Stimulated activated CD4-positive, alpha-beta T cell treated with anti-CD3 and anti-CD28 coated beads, Interleukin-12 subunit alpha, Interleukin-12 subunit beta, amount 100 ng/mL, for 48 hours (primary cell): ENCODE measurements around the gene ROR1.
"Not testable (repeated sequence)": the region's sequence is repeated elsewhere in the genome, so short reads cannot be mapped to it uniquely, and the experiment has no call there.

Experiments
- DNase-seq, 3 donors: peaks; one replicate each; pipeline ENCODE4 v3.0.0-alpha.2; 2020; ENCODE audit warnings: low read depth in 2 of 3, low spot score in 1 of 3

The ROR1 gene

GRCh38 chr1:64087768-64088167 is 314.0 kb downstream of the ROR1 start:
- DNase-seq: no peak

GRCh38 chr1:64090436-64090835 is 316.6 kb downstream of the ROR1 start:
- no peak for DNase-seq

DNA sequence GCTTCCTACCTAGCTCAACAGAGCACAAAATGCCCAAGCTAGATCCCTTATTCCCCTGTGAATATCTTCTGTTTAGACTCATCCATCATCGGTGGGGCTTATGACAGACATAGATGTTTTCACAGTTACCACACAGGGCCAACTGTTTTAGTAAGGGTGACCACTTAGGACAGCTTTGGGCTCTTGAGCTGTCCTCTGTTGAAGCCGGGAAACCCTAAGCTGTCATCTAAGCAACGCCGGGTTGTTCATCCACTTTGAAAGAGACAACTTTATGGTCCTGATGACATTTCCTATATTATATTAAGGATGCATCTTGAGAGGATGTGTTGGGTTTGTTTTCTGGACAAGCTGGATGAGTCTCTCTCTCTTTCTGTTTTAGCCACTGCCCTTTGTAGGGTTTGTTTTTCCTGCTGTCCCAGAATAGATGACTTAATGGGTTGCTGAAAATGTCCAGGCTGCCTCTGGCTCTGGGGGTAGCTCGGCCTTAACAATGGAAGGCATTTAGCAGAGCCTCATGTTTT is 319.1 kb downstream of the ROR1 start:
- no peak for DNase-seq

- DNase-seq: no peak
Measured at GRCh38 chr1:64093941-64094340, 320.1 kb downstream of the ROR1 start.

- no peak for DNase-seq
Measured at GRCh38 chr1:64095832-64096231, 322.0 kb downstream of the ROR1 start.

GRCh38 chr1:64097859-64098258 is 324.0 kb downstream of the ROR1 start:
- no peak for DNase-seq

- DNase-seq: no peak
Measured at GRCh38 chr1:64098436-64098835, 324.6 kb downstream of the ROR1 start.

DNA sequence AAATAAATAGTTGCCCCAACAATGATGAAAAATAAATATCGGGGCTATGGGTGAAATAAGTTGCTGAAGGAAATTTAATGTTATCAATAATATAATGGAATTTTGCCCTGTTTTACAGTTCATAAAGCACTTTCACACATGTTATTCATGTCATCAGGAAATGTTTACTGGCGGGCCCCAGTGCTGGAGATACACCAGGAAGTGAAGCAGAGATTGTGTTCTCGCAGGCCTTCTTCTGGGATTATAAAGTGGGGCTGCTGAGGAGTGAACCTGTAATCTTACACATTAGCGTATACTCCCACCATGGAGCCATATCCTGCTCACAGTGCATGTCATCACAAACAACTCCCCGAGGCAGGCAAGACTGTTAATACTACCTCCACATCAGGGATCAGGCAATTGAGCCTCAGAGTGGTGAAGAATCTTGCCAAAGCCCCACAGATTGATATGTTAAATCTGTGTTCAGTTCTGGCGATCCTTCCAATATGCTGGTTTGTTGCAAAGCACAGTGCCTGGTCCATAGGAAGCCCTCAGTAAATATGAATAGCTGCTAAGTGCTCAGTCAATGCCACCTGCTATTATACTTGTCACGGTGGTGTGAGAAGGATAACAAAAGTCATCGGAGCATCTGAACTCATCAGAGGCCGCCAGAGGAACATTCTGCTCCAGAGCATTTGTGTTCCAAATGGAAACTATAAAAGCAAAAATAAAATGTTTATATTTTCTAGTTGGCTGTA is 325.2 kb downstream of the ROR1 start:
- no peak for DNase-seq

- no peak for DNase-seq
Measured at GRCh38 chr1:64100791-64101190, 327.0 kb downstream of the ROR1 start.

- DNase-seq: not testable (repeated sequence)
Measured at GRCh38 chr1:64104585-64104984, 330.8 kb downstream of the ROR1 start.

GRCh38 chr1:64107118-64107519 is 333.3 kb downstream of the ROR1 start:
- DNase-seq: no peak

GRCh38 chr1:64107632-64108031 is 333.8 kb downstream of the ROR1 start:
- no peak for DNase-seq

- no peak for DNase-seq
Measured at GRCh38 chr1:64110924-64111777, 337.3 kb downstream of the ROR1 start.

DNA sequence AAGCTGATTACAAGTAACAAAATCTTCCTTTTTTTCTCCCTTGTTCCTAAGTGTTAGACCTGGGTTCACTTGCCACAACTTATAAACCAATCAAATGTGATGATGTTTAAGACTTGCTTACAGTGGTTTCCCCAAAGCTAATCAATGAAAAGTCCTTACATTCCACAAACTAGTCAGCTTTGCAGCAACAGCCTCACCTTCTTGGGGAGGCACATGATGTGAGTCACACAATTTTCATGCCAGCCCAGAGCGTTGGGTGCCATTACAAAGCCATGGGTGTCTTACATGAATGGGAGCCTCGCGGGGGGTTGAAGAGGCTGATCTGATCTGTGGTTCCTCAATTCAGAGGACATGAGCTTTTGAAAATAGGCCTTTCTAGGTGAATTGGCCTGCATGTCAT is 338.0 kb downstream of the ROR1 start:
- DNase-seq: no peak

DNA sequence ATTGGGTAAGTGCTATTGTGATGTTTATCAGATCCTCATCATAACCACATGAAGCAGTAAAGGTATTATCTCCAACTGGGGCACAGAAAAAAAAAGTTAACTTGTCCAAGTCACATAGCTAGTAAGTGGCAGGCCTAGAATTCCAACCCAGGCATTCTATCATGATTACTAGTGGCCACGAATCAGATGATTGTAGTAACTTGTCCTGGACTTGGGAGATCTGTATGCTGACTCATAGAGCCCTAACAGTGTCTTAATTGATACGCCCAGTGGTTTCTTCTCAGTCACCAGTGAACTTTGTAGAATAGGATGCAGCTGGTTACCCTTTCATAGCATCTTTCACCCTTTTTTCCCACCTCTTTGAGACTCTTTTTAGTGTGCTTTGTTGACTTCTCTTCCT is 338.5 kb downstream of the ROR1 start:
- no peak for DNase-seq

DNA sequence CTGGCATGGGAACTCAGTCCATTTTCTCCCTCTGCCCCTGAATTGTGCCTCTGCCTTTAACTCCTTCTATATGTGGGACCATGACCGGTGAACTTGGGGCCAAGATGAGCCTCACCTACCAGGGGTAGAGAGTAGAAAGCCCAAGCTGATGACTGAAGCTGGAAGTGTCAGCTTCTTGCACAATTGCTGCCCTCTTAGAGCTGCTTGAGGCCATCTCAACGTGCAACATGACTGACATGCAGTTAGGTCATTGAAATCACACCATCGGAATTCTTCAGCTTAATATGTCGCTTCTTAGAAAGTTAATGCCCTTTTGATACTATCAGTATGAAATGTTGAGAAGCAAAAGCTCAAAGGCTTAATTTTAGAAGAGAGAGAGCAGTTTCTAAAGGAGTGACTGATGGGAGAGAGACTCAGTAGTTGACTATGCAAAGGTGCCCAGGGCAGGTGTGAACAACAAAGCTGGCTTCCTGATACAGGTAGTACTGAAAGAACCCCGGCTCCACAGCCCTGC is 340.3 kb downstream of the ROR1 start:
- no peak for DNase-seq

GRCh38 chr1:64116537-64116936 is 342.7 kb downstream of the ROR1 start:
- DNase-seq: no peak

- no peak for DNase-seq
Measured at GRCh38 chr1:64117492-64117891, 343.7 kb downstream of the ROR1 start.

DNA sequence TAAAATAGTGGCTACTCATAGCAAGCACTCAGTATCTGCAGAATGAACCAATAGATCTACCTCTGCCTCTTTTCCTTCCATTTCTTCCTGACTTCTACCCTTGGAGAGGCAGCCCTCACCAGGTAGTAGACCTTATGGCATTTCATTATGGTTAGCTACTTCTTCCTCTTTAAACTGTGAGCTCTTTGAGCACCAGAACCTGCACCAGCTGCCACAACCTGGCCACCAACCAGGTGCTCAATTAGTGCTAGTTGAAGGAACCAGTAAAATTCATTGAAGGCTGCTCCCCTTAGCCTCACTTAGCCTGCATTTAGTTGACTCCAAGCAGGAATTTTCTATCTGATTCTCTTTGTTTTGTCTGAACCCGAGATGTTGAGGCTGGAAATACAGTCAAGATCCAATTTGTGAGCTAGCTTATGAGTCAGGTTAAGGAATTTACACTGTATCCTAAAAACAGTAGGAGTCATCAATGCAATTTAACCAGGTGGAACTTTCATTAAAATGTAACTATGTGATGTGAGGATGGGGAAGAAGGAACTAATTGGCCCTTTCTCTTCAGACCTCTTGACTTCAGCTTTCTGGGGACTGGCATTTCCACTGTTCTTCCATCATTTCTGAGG is 348.1 kb downstream of the ROR1 start:
- no peak for DNase-seq

DNA sequence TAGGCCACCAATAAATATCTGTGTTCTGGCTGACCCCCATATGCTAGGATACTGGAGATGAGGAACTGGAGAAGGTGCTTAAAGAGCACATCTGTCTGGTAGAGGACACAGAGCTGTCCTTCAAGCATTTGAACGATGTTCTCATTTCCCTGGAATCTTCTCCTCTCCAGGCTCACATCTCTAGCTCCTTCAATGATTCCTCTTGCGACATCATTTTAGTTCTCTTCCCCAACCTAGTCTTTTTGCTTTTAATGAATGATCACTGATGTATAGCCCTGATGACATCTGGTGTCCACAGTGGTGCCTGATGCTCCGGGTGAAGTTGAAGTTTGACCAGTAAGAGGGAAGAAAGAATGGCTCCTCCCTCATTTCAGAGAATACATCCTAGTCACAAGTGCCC is 348.8 kb downstream of the ROR1 start:
- DNase-seq: no peak

DNA sequence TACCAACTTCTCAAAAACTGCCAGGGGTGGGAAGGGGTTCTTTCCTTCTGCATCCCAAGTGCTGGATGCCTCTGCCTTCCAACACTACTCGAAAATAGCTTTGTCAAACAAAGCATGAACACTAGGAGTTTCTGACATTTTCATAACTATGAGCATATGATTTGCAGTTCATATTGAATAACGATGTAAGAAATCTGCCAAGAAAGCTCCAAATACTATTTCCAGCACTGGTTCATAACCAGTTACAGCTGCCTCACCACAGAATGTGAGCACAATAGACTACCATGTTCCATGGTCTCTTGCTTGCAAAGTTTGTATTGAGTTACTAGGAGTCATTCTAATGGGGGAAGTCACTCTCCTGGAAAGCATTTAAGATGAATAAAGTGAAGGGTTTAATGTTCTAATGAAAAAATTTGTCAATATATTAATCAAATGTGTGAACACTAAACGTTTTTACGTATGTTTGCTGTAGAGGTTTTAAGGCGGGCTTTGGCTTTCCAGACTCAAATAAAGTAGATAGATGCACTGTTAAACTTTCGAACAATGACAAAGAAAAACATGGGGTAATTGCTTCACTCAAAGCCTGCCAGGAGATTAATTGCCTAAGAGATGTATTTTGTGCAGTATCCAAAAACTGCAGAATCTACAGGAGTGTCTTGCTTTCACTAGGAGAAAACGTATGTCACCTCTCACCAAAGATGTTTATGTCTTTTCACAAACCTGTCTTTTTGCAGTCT is 351.1 kb downstream of the ROR1 start:
- DNase-seq: no peak
